IMR-90 (cell line): ENCODE data around the gene PRR23C. TPM values are rescaled to one million over a fixed set of nuclear protein-coding genes. Genes with fewer than 3 reads are reported as not detected.

Source experiments
- ATAC-seq: fragments of 200-7000 bp; cut with Tn5 transposase; 2 replicates; pipeline ENCODE4 v1.9.1; 2020; ENCODE audit warnings: low read depth, mild to moderate bottlenecking, moderate library complexity
- BruUV-seq: library from RNA; stranded (reverse); fragments of 400-500 nt; replicated peaks from 2 replicates; lab custom pipeline; 2021; lab: Mats Ljungman, UMichigan
- CTCF ChIA-PET: fragments of 300-600 bp; formaldehyde crosslinking; extraction: SDS; loops from one replicate; lab custom pipeline; 2021; ENCODE audit warnings: antibody characterized with exemption; lab: Yijun Ruan, JAX
- POLR2A ChIA-PET: fragments of 300-600 bp; sonication (Branson Sonifier 250); formaldehyde crosslinking; loops from one replicate; lab custom pipeline; 2022; ENCODE audit warnings: antibody characterized with exemption; ENCODE audit not compliant: unreplicated experiment; lab: Charles Lee
- DNase-seq: peaks from one replicate; pipeline ENCODE4 v3.0.0; 2013
- H2AFZ ChIP-seq: replicated peaks from 2 replicates; pipeline ENCODE3; 2013; ENCODE audit warnings: low read length, mild to moderate bottlenecking; ENCODE audit not compliant: poor library complexity
- H2AK5ac ChIP-seq: 2 replicates; pipeline ENCODE4 v1.6.1; 2013; ENCODE audit warnings: low read depth, low read length, inconsistent platforms
- H2AK9ac ChIP-seq: replicated peaks from 2 replicates; pipeline ENCODE3; 2013; ENCODE audit warnings: mild to moderate bottlenecking, low read depth, low read length, moderate library complexity; ENCODE audit not compliant: poor library complexity
- H2BK120ac ChIP-seq: 2 replicates; pipeline ENCODE4 v1.6.1; 2013; ENCODE audit warnings: low read depth, low read length, inconsistent platforms
- H2BK15ac ChIP-seq: 3 replicates; pipeline ENCODE4 v1.6.1; 2013; ENCODE audit warnings: low read depth, low read length, inconsistent platforms
- H2BK20ac ChIP-seq: 2 replicates; pipeline ENCODE4 v1.6.1; 2013; ENCODE audit warnings: low read depth, mild to moderate bottlenecking, inconsistent platforms, low read length, moderate library complexity
- H2BK5ac ChIP-seq: 2 replicates; pipeline ENCODE4 v1.6.1; 2013; ENCODE audit warnings: mild to moderate bottlenecking, low read depth, low read length, inconsistent platforms; ENCODE audit not compliant: poor library complexity, severe bottlenecking
- H3K14ac ChIP-seq: replicated peaks from 2 replicates; pipeline ENCODE4 v1.6.1; 2013; ENCODE audit warnings: low read depth, low read length, inconsistent platforms
- H3K18ac ChIP-seq: 2 replicates; pipeline ENCODE4 v1.6.1; 2013; ENCODE audit warnings: low read depth, low read length, control low read depth
- H3K23ac ChIP-seq: 2 replicates; pipeline ENCODE4 v1.6.1; 2013; ENCODE audit warnings: low read depth, low read length, inconsistent platforms
- H3K27ac ChIP-seq: 2 replicates; pipeline ENCODE4 v1.5.1; 2013; ENCODE audit warnings: mild to moderate bottlenecking, control low read depth, low read length; ENCODE audit not compliant: insufficient read depth
- H3K27me3 ChIP-seq: 2 replicates; pipeline ENCODE4 v1.6.1; 2013; ENCODE audit warnings: low read length; ENCODE audit not compliant: control insufficient read depth, insufficient read depth
- H3K36me3 ChIP-seq: 2 replicates; pipeline ENCODE4 v1.6.1; 2013; ENCODE audit warnings: low read length, mixed read lengths; ENCODE audit not compliant: control insufficient read depth, insufficient read depth
- H3K4ac ChIP-seq: 2 replicates; pipeline ENCODE4 v1.6.1; 2013; ENCODE audit warnings: low read depth, low read length, inconsistent platforms
- H3K4me1 ChIP-seq: 2 replicates; pipeline ENCODE4 v1.6.1; 2013; ENCODE audit warnings: low read length, mixed read lengths; ENCODE audit not compliant: control insufficient read depth, insufficient read depth
- H3K4me2 ChIP-seq: 2 replicates; pipeline ENCODE4 v1.6.1; 2013; ENCODE audit warnings: low read depth, mild to moderate bottlenecking, control low read depth, low read length, moderate library complexity
- H3K4me3 ChIP-seq: 2 replicates; pipeline ENCODE4 v1.5.1; 2013; ENCODE audit warnings: low read depth, mild to moderate bottlenecking, control low read depth, low read length, moderate library complexity; ENCODE audit not compliant: insufficient read depth
- H3K56ac ChIP-seq: 2 replicates; pipeline ENCODE4 v1.6.1; 2013; ENCODE audit warnings: low read length, inconsistent platforms; ENCODE audit not compliant: insufficient read depth; ENCODE audit errors: extremely low read depth
- H3K79me1 ChIP-seq, 2 experiments: 2 replicates each; pipeline ENCODE4 v1.6.1; 2013; ENCODE audit warnings: low read length in 2 of 2, inconsistent platforms in 1 of 2, low read depth in 1 of 2
- H3K9ac ChIP-seq: 2 replicates; pipeline ENCODE4 v1.6.1; 2013; ENCODE audit warnings: low read depth, low read length, control low read depth
- H3K9me1 ChIP-seq: 2 replicates; pipeline ENCODE4 v1.6.1; 2013; ENCODE audit warnings: low read length, inconsistent platforms; ENCODE audit not compliant: insufficient read depth
- H3K9me3 ChIP-seq: 2 replicates; pipeline ENCODE4 v1.6.1; 2013; ENCODE audit warnings: low read length; ENCODE audit not compliant: control insufficient read depth, insufficient read depth
- H4K20me1 ChIP-seq: 2 replicates; pipeline ENCODE4 v1.6.1; 2013; ENCODE audit warnings: low read length, inconsistent platforms; ENCODE audit not compliant: insufficient read depth
- H4K5ac ChIP-seq: 2 replicates; pipeline ENCODE4 v1.6.1; 2013; ENCODE audit warnings: mild to moderate bottlenecking, low read depth, low read length, control low read depth
- H4K8ac ChIP-seq, 2 experiments: 2 replicates each; pipeline ENCODE4 v1.6.1; 2013; ENCODE audit warnings: low read depth in 2 of 2, low read length in 2 of 2, control low read depth in 1 of 2, inconsistent platforms in 1 of 2
- H4K91ac ChIP-seq: 2 replicates; pipeline ENCODE4 v1.6.1; 2013; ENCODE audit warnings: low read depth, low read length, inconsistent platforms; ENCODE audit not compliant: insufficient read depth
- BHLHE40 ChIP-seq: fragments of 150-350 bp; IDR thresholded peaks from 2 replicates; pipeline ENCODE4 v1.6.1; 2016; ENCODE audit warnings: mild to moderate bottlenecking, low read depth, low read length
- CEBPB ChIP-seq: IDR thresholded peaks from 2 replicates; pipeline ENCODE4 v1.6.1; 2012; ENCODE audit warnings: low read depth, low read length, improper control_type of control experiment
- MAFK ChIP-seq: IDR thresholded peaks from 2 replicates; pipeline ENCODE4 v1.6.1; 2012; ENCODE audit warnings: low read depth, low read length, improper control_type of control experiment
- NFE2L2 ChIP-seq: fragments of 150-350 bp; IDR thresholded peaks from 2 replicates; pipeline ENCODE4 v1.6.1; 2016; ENCODE audit warnings: low read depth, mild to moderate bottlenecking, low read length
- SMC3 ChIP-seq: fragments of 150-350 bp; IDR thresholded peaks from 2 replicates; pipeline ENCODE4 v1.6.1; 2016; ENCODE audit warnings: low read depth, mild to moderate bottlenecking, antibody characterized with exemption, low read length, moderate library complexity
- WGBS, 2 experiments: methylation state at CpG; one replicate each; pipeline versions ENCODE4 v1.1.5 to v1.1.7; 2013; ENCODE audit warnings: missing lambda C conversion rate in 2 of 2; ENCODE audit not compliant: insufficient read length in 1 of 2; ENCODE audit errors: extremely low coverage in 2 of 2; 5-methylcytosine and 5-hydroxymethylcytosine counted together
- dilution Hi-C: fragments of 300-500 bp; cut with HindIII; formaldehyde crosslinking; loops from one replicate; pipeline ENCODE4 v1.14.3; 2018; ENCODE audit warnings: low sequenced_read_pairs; ENCODE audit not compliant: unreplicated experiment
- in situ Hi-C: fragments of 300-500 bp; cut with MboI; formaldehyde crosslinking; loops from 3 replicates; pipeline ENCODE4 v1.14.3; 2019; ENCODE audit warnings: low sequenced_read_pairs, inconsistent platforms, mixed read lengths
- intact Hi-C: fragments of 100-400 bp; cut with micrococcal nuclease; formaldehyde crosslinking; loops from 2 replicates; pipeline ENCODE4 v1.10.0; 2022
- polyA plus RNA-seq, 3 experiments: library from polyadenylated mRNA; depleted of rRNA; stranded (reverse); fragments of >200 nt; gene quantifications; 2 replicates each; pipeline ENCODE4 v1.2.3, GENCODE V29; 2012; ENCODE audit warnings: low replicate concordance in 1 of 3
- total RNA-seq: library from RNA; depleted of rRNA; stranded (reverse); fragments of >200 nt; gene quantifications from 2 replicates; pipeline ENCODE4 v1.2.3, GENCODE V29; 2012
- TF ChIP-seq, protein P1 (sequence below): conservative IDR thresholded peaks from 2 replicates; pipeline ENCODE4 v1.5.1; 2012; ENCODE audit warnings: mild to moderate bottlenecking, low read depth, low read length, improper control_type of control experiment

PRR23C gene
- total and polyA plus RNA-seq, 2 of the 4 experiments (the other 2 are of a cell fraction) = not detected

DNA sequence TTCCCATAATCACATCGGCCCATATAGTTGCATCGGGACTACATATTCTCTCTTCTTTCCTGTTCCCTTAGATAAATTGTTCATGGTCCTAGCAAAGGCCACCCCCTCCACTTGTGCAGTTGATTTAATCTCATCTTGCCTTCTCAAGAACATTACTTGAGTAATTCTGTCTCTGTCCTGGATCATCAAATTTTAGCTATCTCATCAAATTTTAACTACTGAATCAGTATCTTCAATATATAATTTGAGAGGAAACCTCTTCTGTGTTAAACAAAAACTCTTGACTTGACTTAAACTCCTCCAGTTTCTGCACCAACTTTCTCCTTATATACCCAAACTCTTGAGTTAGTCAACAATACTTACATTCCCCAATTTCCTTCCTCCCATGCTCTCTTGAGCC is 19.7 kb downstream of the PRR23C start:
- Histone ChIP-seq H3K4me3 (no peak overlapping the region), H2AK5ac (no peak overlapping the region), H2AFZ (no peak overlapping the region), H2BK15ac (no peak overlapping the region), H3K4ac (no peak overlapping the region), H3K27ac (no peak overlapping the region), H3K14ac (no peak overlapping the region), H3K79me1 (no peaks in the 10 kb centered on the region), H3K4me2 (no peak overlapping the region), H2BK20ac (no peak overlapping the region), H3K4me1 (no peaks in the 10 kb centered on the region), H4K20me1 (no peaks in the 10 kb centered on the region), H3K23ac (no peak overlapping the region), H3K9me3 (peaks cover 2% of the 10 kb centered on the region; the same call in 1 of the 2 replicates), H3K56ac (no peak overlapping the region), H3K9me1 (no peaks in the 10 kb centered on the region), H3K27me3 (no peaks in the 10 kb centered on the region), H4K8ac (no peak overlapping the region), H2AK9ac (no peak overlapping the region), H4K5ac (no peak overlapping the region), H2BK120ac (no peak overlapping the region), H3K36me3 (no peaks in the 10 kb centered on the region), H3K9ac (no peak overlapping the region), H2BK5ac (no peak overlapping the region), H4K91ac (no peak overlapping the region), H3K18ac (no peak overlapping the region)
- intact Hi-C loops (no loop called here), dilution Hi-C loops (no loop called here), in situ Hi-C loops (no loop called here)
- WGBS, 2 experiments = no CpG with 5 or more reads among the region's 2 CpGs
- no peak for ATAC-seq
- POLR2A ChIA-PET = no interaction called here
- DNase-seq = no peak
- BruUV-seq = no TSS peak
- TF ChIP-seq, protein P1, sequence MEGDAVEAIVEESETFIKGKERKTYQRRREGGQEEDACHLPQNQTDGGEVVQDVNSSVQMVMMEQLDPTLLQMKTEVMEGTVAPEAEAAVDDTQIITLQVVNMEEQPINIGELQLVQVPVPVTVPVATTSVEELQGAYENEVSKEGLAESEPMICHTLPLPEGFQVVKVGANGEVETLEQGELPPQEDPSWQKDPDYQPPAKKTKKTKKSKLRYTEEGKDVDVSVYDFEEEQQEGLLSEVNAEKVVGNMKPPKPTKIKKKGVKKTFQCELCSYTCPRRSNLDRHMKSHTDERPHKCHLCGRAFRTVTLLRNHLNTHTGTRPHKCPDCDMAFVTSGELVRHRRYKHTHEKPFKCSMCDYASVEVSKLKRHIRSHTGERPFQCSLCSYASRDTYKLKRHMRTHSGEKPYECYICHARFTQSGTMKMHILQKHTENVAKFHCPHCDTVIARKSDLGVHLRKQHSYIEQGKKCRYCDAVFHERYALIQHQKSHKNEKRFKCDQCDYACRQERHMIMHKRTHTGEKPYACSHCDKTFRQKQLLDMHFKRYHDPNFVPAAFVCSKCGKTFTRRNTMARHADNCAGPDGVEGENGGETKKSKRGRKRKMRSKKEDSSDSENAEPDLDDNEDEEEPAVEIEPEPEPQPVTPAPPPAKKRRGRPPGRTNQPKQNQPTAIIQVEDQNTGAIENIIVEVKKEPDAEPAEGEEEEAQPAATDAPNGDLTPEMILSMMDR = no peak
- no peak for TF ChIP-seq SMC3
- no peak for TF ChIP-seq NFE2L2
- TF ChIP-seq CEBPB = no peak
- TF ChIP-seq BHLHE40 = no peak
- no peak for TF ChIP-seq MAFK
- CTCF ChIA-PET = no interaction called here
